GM19324 (cell line): ENCODE results near the gene PISD.
A peak's percentile ranks its signal among the peaks of the same experiment; 100 is the strongest.
"Not testable (repeated sequence)": the region's sequence is repeated elsewhere in the genome, so short reads cannot be mapped to it uniquely, and the experiment has no call there.

Experiments
- ATAC-seq: cut with Tn5 transposase; IDR thresholded peaks from one replicate; pipeline ENCODE4 v1.9.1; 2021; ENCODE audit warnings: mild to moderate bottlenecking, moderate library complexity; ENCODE audit not compliant: unreplicated experiment, low FRiP score

The PISD gene

DNA sequence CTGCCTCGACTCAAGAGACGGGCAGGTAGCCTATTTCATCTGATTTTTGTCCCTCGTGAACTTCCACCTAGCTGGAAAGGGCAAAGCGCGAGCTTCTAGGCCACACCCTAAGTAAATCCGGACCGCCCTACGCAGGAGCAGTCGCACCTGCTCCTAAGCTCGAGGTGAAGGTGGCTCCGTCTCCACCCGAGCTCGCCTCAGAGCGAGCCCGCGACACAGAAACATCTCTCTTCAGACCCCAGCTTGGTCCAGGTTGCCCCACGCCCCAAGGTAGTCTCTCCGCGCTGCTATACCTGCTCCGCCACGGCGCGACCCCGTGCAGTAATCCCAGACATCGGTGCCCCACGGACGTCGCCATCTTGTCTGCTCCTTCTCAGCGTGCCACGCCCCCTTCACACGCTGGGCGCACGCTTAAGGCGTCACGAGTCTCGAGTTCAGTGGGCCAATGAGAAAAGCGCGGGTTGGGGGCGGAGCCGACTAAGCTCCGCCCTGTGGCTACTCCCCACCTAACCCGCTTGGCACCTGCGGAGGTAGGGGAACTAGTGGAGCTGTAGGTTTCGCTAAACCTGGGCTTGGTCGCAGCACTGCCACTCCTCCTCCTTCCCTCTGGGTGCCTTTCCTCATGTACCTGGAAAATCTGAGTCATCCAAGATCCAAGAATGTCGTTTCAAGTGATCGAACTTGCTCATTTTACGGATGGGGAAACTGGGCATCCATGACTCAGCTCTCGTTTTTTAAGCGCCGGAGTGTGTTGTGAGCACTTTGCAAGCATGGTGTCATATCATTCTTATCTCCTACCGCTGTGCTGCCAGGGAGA is at the start of gene PISD:
PISD (minus strand) TSS at position 365 of the 817 bp plus-strand sequence; CDS start at position 358, 7 bp downstream.
- peak; percentile 91 for ATAC-seq

GRCh38 chr22:31711226-31711625 is 49.2 kb upstream of the PISD start:
- ATAC-seq, result not testable (repeated sequence)

DNA sequence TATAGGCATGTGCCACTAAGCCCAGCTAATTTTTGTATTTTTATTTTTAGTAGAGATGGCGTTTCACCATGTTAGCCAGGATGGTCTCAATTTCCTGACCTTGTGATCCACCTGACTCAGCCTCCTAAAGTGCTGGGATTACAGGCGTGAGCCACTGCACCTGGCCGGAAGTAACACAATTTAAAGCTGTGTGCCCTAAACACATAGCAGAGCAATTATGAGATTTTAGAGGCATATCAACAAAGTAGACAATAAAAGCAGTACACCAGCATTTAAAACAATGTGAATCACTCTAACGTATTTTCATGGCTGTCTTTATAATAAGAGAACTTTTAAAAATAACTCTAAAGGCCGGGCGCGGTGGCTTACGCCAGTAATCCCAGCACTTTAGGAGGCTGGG is 45.5 kb upstream of the PISD start:
- ATAC-seq, result no peak

GRCh38 chr22:31695423-31695822 is 33.4 kb upstream of the PISD start:
- no peak for ATAC-seq

DNA sequence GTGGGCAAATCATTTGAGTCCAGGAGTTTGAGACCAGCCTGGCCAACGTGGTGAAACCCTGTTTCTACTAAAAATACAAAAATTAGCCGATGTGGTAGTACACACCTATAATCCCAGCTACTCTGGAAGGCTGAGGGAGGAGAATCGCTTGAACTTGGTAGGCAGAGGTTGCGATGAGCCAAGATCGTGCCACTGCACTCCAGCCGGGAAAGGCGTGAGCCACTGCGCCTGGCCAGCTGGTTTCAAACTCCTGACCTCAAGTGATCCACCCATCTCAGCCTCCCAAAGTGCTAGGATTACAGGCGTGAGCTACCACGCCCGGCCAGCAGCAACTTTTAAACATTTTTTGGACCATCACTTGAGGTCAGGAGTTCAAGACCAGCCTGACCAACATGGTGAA is 32.0 kb upstream of the PISD start:
- ATAC-seq, result not testable (repeated sequence)

GRCh38 chr22:31692186-31692886 is 30.3 kb upstream of the PISD start:
- no peak for ATAC-seq

DNA sequence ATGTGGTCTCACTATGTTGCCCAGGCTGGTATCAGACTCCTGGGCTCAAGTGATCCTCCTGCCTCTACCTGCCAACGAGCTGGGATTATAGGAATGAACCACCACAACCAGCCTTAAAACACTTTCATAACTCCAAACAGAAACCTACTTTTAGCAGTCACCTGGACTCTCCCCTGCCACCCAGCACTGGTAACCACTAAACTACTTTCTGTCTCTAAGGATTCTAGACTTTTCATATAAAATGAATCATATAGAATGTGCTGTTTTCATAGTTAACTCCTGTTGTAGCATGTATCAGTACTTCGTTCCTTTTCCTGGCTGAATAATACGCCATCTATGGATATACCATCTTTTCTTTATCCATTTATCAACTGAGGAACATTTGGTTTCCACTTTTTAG is 29.4 kb upstream of the PISD start:
- no peak for ATAC-seq

- no peak for ATAC-seq
These were observed 21.4 kb upstream of the PISD start for GRCh38 chr22:31683181-31684105.

DNA sequence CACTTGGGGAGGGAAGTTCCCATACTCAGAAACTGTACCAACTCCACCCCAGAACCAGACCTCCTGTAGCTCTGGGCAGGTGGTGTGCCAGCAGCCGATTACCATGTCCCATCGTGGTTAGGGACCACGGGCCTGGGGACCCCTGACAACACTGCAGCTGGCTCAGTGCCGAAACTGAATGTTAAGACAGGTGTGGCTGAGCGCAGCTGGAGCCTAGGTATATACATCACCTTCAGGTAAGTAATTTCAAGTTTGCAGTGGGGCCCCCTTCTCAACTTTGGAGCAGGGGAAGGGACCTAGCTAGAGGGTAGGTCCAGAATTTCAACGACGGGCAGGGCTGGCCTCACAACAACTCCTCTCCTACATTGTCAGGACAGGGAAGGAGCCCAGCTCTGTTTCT is 20.7 kb upstream of the PISD start:
- ATAC-seq, result no peak

DNA sequence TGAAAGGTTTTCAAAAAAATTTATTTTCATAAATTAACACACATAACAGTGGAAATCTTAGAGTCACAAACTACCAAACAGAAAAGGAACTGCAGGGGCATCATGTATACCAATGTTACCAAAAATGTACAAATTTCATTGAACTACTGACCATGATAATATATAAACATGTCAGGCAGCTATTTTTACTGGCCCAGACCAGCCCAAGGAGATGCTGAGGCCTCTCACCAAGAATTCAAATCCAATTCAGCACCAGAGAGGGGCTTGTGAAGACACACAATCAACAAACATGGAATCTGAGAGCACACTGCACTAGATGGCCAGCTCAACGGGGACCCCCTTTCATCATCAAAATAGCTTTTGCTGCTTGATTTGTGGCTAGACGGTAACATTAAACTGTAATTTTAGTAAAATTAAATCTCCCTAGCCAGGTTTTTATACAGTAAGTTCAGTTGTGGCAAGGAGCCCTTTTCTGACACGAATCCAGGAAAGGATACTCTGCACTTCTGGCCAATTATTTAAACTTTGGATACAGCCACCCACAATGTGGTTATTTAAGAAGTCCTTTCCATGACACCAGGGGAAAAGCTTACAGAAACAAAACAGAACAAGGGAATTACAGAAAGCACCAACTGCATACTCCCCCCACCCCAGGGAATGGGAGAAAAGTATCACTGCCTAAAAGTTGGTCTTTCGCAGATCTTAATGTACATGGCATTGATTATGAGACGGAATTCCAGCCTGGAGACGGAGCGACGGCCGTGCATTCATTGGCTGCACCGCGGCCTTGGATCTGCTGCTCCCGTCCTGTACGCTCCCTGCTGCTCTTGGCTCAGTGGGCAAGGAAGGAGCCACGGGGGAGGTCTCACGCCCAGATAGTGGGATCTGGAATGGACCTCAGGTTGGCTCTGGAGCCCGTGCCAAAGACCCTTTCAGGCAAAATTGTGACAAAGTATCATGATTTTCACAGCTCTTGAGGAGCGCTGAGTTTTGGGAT is 19.6 kb upstream of the PISD start:
- ATAC-seq, result no peak

DNA sequence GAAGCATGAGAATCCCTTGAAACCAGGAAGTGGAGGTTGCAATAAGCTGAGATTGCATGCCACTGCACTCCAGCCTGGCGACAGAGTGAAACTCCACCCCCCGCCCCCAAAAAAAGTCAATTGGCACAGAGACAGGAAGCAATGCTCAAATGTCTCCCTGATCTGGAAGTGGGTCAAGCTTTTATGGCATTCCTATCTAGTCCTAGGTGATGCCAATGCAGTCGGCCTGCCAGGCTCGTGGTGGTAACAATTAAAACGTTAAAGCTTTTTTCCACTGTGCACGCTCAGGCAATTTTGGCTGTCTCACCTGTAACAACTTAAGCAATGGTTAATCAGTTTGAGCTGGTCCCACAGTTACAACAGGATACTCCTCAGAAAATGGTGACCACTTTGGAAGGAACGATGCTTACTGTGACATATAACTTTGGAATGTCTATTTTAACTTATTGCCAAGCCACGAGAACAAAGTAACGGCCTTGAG is 18.9 kb upstream of the PISD start:
- no peak for ATAC-seq

GRCh38 chr22:31678748-31679147 is 16.7 kb upstream of the PISD start:
- ATAC-seq, result no peak

DNA sequence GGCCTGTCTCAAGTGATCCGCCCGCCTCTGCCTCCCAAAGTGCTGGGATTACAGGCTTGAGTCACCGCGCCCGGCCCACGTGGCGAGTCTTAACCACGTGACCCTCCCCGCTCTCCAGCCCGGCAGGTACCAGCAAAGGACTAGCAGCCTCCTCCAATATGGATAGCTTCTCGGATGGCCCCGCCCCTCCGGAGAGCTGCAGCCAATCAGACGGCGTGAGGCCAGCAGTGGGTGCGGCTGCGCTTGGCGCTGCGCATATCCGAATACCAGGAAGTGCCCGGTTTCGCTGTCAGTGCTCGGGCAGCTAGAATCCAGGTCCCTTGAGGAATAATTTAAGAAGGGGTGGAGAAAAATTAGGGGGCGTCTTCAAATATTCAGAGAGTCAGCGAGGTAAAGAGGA is 14.7 kb upstream of the PISD start:
- ATAC-seq, result peak; percentile 95

- ATAC-seq, result not testable (repeated sequence)
These were observed 12.2 kb upstream of the PISD start for GRCh38 chr22:31674219-31674618.

GRCh38 chr22:31668849-31669248 is 6.8 kb upstream of the PISD start:
- ATAC-seq, result not testable (repeated sequence)

DNA sequence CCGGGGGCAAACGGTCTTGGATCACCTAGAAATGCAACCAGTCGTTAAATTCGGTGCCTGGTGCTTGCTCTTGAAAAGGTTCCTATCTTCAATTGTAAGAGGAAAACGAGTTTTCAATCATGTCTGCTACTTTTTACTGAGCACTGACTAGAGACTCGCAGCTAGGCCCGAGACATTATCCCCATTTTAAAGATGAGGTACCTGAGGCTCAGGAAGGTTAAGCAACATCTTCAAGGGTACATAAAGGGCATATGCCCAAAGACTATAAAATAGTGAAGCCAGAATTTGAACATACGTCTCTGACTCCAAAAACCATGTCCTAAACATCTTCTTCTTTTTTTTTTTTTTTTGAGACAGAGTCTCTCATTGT is 638 bp upstream of the PISD start:
- no peak for ATAC-seq

DNA sequence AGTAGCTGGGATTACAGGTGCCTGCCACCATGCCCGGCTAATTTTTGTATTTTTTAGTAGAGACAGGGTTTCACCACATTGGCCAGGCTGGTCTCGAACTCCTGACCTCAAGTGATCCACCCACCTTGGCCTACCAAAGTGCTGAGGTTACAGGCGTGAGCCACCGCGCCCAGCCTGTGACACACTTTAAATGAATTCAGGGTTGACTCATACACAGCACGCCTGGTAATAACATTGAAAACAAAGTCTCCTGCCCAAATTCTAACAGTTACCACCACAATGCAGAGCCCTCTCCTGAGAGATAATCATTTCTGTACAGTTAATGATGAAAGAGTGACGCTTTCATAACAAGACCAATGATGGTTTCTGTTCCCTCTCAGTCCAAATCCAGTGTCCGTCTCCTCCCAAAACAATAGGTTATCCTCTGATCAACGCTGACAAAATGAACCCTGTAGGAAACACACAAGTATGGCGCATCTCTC is 1.1 kb downstream of the PISD start:
- ATAC-seq, result not testable (repeated sequence)

DNA sequence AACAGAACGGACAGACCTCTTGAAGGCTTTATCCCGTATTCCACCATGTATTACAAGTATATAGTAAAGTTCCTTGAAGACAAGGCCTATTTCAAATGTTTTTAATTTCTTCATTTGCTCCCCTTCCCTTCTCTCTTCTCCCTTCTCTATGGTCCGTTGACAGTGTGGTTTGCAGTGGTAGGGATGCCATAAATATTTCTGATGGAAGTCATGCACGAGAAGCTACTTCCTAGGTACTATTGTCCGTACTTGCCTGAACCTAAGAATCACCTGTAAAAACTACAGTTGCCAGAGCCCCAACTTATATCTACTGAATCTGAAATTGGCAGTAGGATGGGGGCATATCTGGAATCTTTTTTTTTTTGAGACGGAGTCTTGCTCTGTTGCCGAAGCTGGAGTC is 2.8 kb downstream of the PISD start:
- no peak for ATAC-seq

- ATAC-seq, result no peak
These were observed 7.6 kb downstream of the PISD start for GRCh38 chr22:31654408-31654807.
